ENCODE measurements around the gene GP9. TPM values are rescaled to one million over a fixed set of nuclear protein-coding genes. Genes with fewer than 3 reads are reported as not detected.

The GP9 gene
- total and polyA plus RNA-seq, 2 experiments from 2014 or later: not detected

GRCh38 chr3:129070086-129070885 is 9.7 kb downstream of the GP9 start:
- no peak overlapping the region for H3K27ac ChIP-seq
- 84% methylated on average over 8 of the region's 8 CpGs for WGBS (ENCODE audit: low lambda C conversion rate, missing lambda C conversion rate)
- H3K27me3 ChIP-seq: no peaks in the 10 kb centered on the region
- H3K4me1 ChIP-seq (ENCODE audit: insufficient read depth): no peaks in the 10 kb centered on the region
- no peaks in the 10 kb centered on the region for H3K9me3 ChIP-seq (ENCODE audit: low read depth)
- no peaks in the 10 kb centered on the region for H3K9me2 ChIP-seq (replicated peaks; ENCODE audit: insufficient read depth)
- no peak overlapping the region for H3K4me2 ChIP-seq
- H3K4me3 ChIP-seq: no peak overlapping the region
- no peaks in the 10 kb centered on the region for H3K36me3 ChIP-seq (replicated peaks; ENCODE audit: insufficient read depth, low read depth)
- no peaks in the 10 kb centered on the region for H3K79me2 ChIP-seq
- H4K20me1 ChIP-seq (ENCODE audit: insufficient read depth, poor library complexity, severe bottlenecking): no peaks in the 10 kb centered on the region
- TF ChIP-seq, protein P1, sequence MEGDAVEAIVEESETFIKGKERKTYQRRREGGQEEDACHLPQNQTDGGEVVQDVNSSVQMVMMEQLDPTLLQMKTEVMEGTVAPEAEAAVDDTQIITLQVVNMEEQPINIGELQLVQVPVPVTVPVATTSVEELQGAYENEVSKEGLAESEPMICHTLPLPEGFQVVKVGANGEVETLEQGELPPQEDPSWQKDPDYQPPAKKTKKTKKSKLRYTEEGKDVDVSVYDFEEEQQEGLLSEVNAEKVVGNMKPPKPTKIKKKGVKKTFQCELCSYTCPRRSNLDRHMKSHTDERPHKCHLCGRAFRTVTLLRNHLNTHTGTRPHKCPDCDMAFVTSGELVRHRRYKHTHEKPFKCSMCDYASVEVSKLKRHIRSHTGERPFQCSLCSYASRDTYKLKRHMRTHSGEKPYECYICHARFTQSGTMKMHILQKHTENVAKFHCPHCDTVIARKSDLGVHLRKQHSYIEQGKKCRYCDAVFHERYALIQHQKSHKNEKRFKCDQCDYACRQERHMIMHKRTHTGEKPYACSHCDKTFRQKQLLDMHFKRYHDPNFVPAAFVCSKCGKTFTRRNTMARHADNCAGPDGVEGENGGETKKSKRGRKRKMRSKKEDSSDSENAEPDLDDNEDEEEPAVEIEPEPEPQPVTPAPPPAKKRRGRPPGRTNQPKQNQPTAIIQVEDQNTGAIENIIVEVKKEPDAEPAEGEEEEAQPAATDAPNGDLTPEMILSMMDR (IDR thresholded peaks at IDR 0.05; ENCODE audit: poor library complexity): no peak
- no peak for TF ChIP-seq EZH2phosphoT487 (IDR thresholded peaks at IDR 0.05; ENCODE audit: low read depth, severe bottlenecking, unreplicated experiment)
- TF ChIP-seq EZH2 (IDR thresholded peaks at IDR 0.05; ENCODE audit: borderline replicate concordance): no peak
- no peak for DNase-seq (ENCODE audit: low spot score)
- H2AFZ ChIP-seq: no peak overlapping the region

DNA sequence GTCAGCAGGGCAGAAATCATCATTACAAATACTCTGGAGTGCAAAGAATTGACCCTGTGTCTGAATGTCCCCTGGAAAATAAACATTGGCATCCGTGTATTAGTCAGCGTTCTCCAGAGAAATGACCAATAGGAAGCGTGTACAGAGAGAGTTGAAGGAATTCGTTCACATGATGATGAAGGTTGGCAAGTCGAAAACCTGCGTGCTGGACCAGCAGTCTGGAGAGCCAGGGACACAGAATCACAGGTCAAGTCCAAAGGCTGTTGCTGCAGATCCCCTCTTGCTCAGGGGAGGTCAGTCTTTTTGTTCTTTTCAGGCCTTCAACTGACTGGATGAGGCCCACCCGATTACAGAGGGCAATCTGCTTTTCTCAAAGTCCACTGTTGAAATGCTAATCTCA is 16.6 kb downstream of the GP9 start:
- no peak for TF ChIP-seq EZH2phosphoT487 (IDR thresholded peaks at IDR 0.05; ENCODE audit: low read depth, severe bottlenecking, unreplicated experiment)
- TF ChIP-seq EZH2 (IDR thresholded peaks at IDR 0.05; ENCODE audit: borderline replicate concordance): no peak
- TF ChIP-seq, protein P1 (IDR thresholded peaks at IDR 0.05; ENCODE audit: poor library complexity): no peak
- no peaks in the 10 kb centered on the region for H3K4me1 ChIP-seq (ENCODE audit: insufficient read depth)
- WGBS (ENCODE audit: low lambda C conversion rate, missing lambda C conversion rate): 83% methylated on average over 7 of the region's 7 CpGs
- no peak overlapping the region for H3K4me3 ChIP-seq
- DNase-seq (ENCODE audit: low spot score): no peak
- H3K27ac ChIP-seq: no peak overlapping the region
- H3K79me2 ChIP-seq: no peaks in the 10 kb centered on the region
- no peaks in the 10 kb centered on the region for H3K9me3 ChIP-seq (ENCODE audit: low read depth)
- no peak overlapping the region for H3K4me2 ChIP-seq
- no peaks in the 10 kb centered on the region for H3K27me3 ChIP-seq
- no peak overlapping the region for H2AFZ ChIP-seq
- H3K9me2 ChIP-seq (replicated peaks; ENCODE audit: insufficient read depth): no peaks in the 10 kb centered on the region
- H4K20me1 ChIP-seq (ENCODE audit: insufficient read depth, poor library complexity, severe bottlenecking): no peaks in the 10 kb centered on the region
- no peaks in the 10 kb centered on the region for H3K36me3 ChIP-seq (replicated peaks; ENCODE audit: insufficient read depth, low read depth)

- Histone ChIP-seq H3K9me2 (replicated peaks; ENCODE audit: insufficient read depth) (no peaks in the 10 kb centered on the region), H3K4me3 (no peak overlapping the region), H2AFZ (no peak overlapping the region), H3K27ac (no peak overlapping the region), H3K4me2 (no peak overlapping the region), H3K36me3 (replicated peaks; ENCODE audit: insufficient read depth, low read depth) (no peaks in the 10 kb centered on the region), H3K4me1 (ENCODE audit: insufficient read depth) (no peaks in the 10 kb centered on the region), H3K9me3 (ENCODE audit: low read depth) (no peaks in the 10 kb centered on the region), H3K27me3 (no peaks in the 10 kb centered on the region), H3K79me2 (no peaks in the 10 kb centered on the region), H4K20me1 (ENCODE audit: insufficient read depth, poor library complexity, severe bottlenecking) (no peaks in the 10 kb centered on the region)
- 85% methylated on average over 8 of the region's 8 CpGs for WGBS (ENCODE audit: low lambda C conversion rate, missing lambda C conversion rate)
- DNase-seq (ENCODE audit: low spot score): no peak
- TF ChIP-seq, protein P1 (IDR thresholded peaks at IDR 0.05; ENCODE audit: poor library complexity): no peak
- TF ChIP-seq EZH2phosphoT487 (IDR thresholded peaks at IDR 0.05; ENCODE audit: low read depth, severe bottlenecking, unreplicated experiment) (no peak), EZH2 (IDR thresholded peaks at IDR 0.05; ENCODE audit: borderline replicate concordance) (no peak)
These were observed 17.9 kb downstream of the GP9 start for GRCh38 chr3:129078510-129078909.
